Activated CD4-positive, alpha-beta T cell treated with anti-CD3 and anti-CD28 coated beads, Interleukin-2, amount 10 ng/mL, durations not matched to agents 7 days and 5 days (primary cell): ENCODE measurements around the gene YKT6. TPM values are rescaled to one million over a fixed set of nuclear protein-coding genes. Genes with fewer than 3 reads are reported as not detected.

ENCODE experiments used
- CTCF ChIA-PET: fragments of 350-600 bp; sonication (Branson Sonifier 250); formaldehyde crosslinking; loops from one replicate; lab custom pipeline; 2021; ENCODE audit warnings: antibody characterized with exemption; lab: Charles Lee
- POLR2A ChIA-PET: fragments of 350-600 bp; sonication (Branson Sonifier 250); formaldehyde crosslinking; loops from one replicate; lab custom pipeline; 2021; ENCODE audit warnings: antibody characterized with exemption; lab: Charles Lee
- DNase-seq: peaks from one replicate; pipeline ENCODE4 v3.0.0-alpha.2; 2020
- H3K27ac Mint-ChIP-seq: one replicate; pipeline ENCODE4 v1.8.0; 2021; ENCODE audit warnings: mild to moderate bottlenecking, moderate library complexity, mixed read lengths
- H3K27me3 Mint-ChIP-seq: one replicate; pipeline ENCODE4 v1.8.0; 2021; ENCODE audit warnings: mixed read lengths
- H3K36me3 Mint-ChIP-seq: one replicate; pipeline ENCODE4 v1.8.0; 2021; ENCODE audit warnings: low read depth, mixed read lengths
- H3K4me1 Mint-ChIP-seq: one replicate; pipeline ENCODE4 v1.8.0; 2021; ENCODE audit warnings: mixed read lengths
- H3K4me3 Mint-ChIP-seq: one replicate; pipeline ENCODE4 v1.8.0; 2021; ENCODE audit warnings: mild to moderate bottlenecking, moderate library complexity, mixed read lengths
- H3K9me3 Mint-ChIP-seq: one replicate; pipeline ENCODE4 v1.8.0; 2021; ENCODE audit warnings: mixed read lengths
- total RNA-seq, 2 experiments: library from RNA; stranded (reverse); gene quantifications; one replicate each; pipeline ENCODE4 v1.2.3, GENCODE V29; 2021

YKT6 gene
- total RNA-seq, 2 experiments from 2014 or later, result 62.6 to 63.3 TPM

- H3K9me3 Mint-ChIP-seq, result no peaks in the 10 kb centered on the region
- H3K4me1 Mint-ChIP-seq, result no peaks in the 10 kb centered on the region
- ChIA-PET POLR2A (no interaction called here), CTCF (interaction anchor here (1.0 kb wide), 1 partner anchor 22 kb away, joined by 4 read pairs; no protein-coding TSS in a partner anchor)
- H3K4me3 Mint-ChIP-seq, result no peak overlapping the region
- H3K36me3 Mint-ChIP-seq, result no peaks in the 10 kb centered on the region
- H3K27me3 Mint-ChIP-seq, result peaks cover 20% of the 10 kb centered on the region
- no peak overlapping the region for H3K27ac Mint-ChIP-seq
- DNase-seq, result no peak
Measured at GRCh38 chr7:44175730-44176129, 25.0 kb upstream of the YKT6 start.

GRCh38 chr7:44176486-44176885, 24.3 kb upstream of the YKT6 start:
- H3K4me3 Mint-ChIP-seq, result no peak overlapping the region
- no peak overlapping the region for H3K27ac Mint-ChIP-seq
- ChIA-PET POLR2A (no interaction called here), CTCF (interaction anchor here (1.0 kb wide), 1 partner anchor 23 kb away, joined by 4 read pairs; no protein-coding TSS in a partner anchor)
- DNase-seq, result no peak
- peaks cover 20% of the 10 kb centered on the region for H3K27me3 Mint-ChIP-seq
- H3K36me3 Mint-ChIP-seq, result no peaks in the 10 kb centered on the region
- H3K4me1 Mint-ChIP-seq, result no peaks in the 10 kb centered on the region
- no peaks in the 10 kb centered on the region for H3K9me3 Mint-ChIP-seq

GRCh38 chr7:44177570-44178131, 23.1 kb upstream of the YKT6 start:
- Mint-ChIP-seq H3K27ac (no peak overlapping the region), H3K4me1 (no peaks in the 10 kb centered on the region), H3K36me3 (no peaks in the 10 kb centered on the region), H3K4me3 (no peak overlapping the region), H3K27me3 (peaks cover 19% of the 10 kb centered on the region), H3K9me3 (peaks cover 3% of the 10 kb centered on the region)
- no peak for DNase-seq
- ChIA-PET POLR2A (no interaction called here), CTCF (no interaction called here)

- no peak for DNase-seq
- ChIA-PET POLR2A (no interaction called here), CTCF (interaction anchor here (1.2 kb wide), 1 partner anchor 9 kb away, joined by 4 read pairs; no protein-coding TSS in a partner anchor)
- Mint-ChIP-seq H3K27ac (no peak overlapping the region), H3K36me3 (no peaks in the 10 kb centered on the region), H3K4me1 (no peaks in the 10 kb centered on the region), H3K27me3 (peaks cover 5% of the 10 kb centered on the region), H3K9me3 (peaks cover 7% of the 10 kb centered on the region), H3K4me3 (no peak overlapping the region)
Measured at GRCh38 chr7:44180631-44181030, 20.1 kb upstream of the YKT6 start.

- Mint-ChIP-seq H3K27me3 (no peaks in the 10 kb centered on the region), H3K9me3 (peaks cover 7% of the 10 kb centered on the region), H3K36me3 (no peaks in the 10 kb centered on the region), H3K4me1 (no peaks in the 10 kb centered on the region), H3K4me3 (no peak overlapping the region), H3K27ac (no peak overlapping the region)
- no peak for DNase-seq
- ChIA-PET POLR2A (no interaction called here), CTCF (no interaction called here)
Measured at GRCh38 chr7:44182827-44183226, 18.0 kb upstream of the YKT6 start.

- CTCF ChIA-PET, result no interaction called here
- Mint-ChIP-seq H3K4me1 (no peaks in the 10 kb centered on the region), H3K4me3 (no peak overlapping the region), H3K27me3 (no peaks in the 10 kb centered on the region), H3K36me3 (no peaks in the 10 kb centered on the region), H3K9me3 (peaks cover 7% of the 10 kb centered on the region), H3K27ac (no peak overlapping the region)
- DNase-seq, result no peak
- POLR2A ChIA-PET, result no interaction called here
Measured at GRCh38 chr7:44183386-44183785, 17.4 kb upstream of the YKT6 start.

GRCh38 chr7:44184206-44184872, 16.4 kb upstream of the YKT6 start:
- no peaks in the 10 kb centered on the region for H3K27me3 Mint-ChIP-seq
- ChIA-PET POLR2A (no interaction called here), CTCF (interaction anchor here (1.6 kb wide), 1 partner anchor 58 kb away, joined by 3 read pairs; no protein-coding TSS in a partner anchor)
- no peak overlapping the region for H3K4me3 Mint-ChIP-seq
- no peaks in the 10 kb centered on the region for H3K4me1 Mint-ChIP-seq
- H3K27ac Mint-ChIP-seq, result no peak overlapping the region
- peaks cover 7% of the 10 kb centered on the region for H3K9me3 Mint-ChIP-seq
- H3K36me3 Mint-ChIP-seq, result no peaks in the 10 kb centered on the region
- DNase-seq, result no peak

GRCh38 chr7:44184873-44185446, 15.8 kb upstream of the YKT6 start:
- no peak overlapping the region for H3K27ac Mint-ChIP-seq
- POLR2A ChIA-PET, result no interaction called here

GRCh38 chr7:44185729-44186128, 15.0 kb upstream of the YKT6 start:
- Mint-ChIP-seq H3K36me3 (no peaks in the 10 kb centered on the region), H3K4me3 (no peak overlapping the region), H3K9me3 (peaks cover 7% of the 10 kb centered on the region), H3K27ac (no peak overlapping the region), H3K4me1 (no peaks in the 10 kb centered on the region), H3K27me3 (no peaks in the 10 kb centered on the region)
- CTCF ChIA-PET, result no interaction called here
- POLR2A ChIA-PET, result no interaction called here
- DNase-seq, result no peak

More at GRCh38 chr7:44184873-44185446, 15.8 kb upstream of the YKT6 start:
- Mint-ChIP-seq H3K4me3 (no peak overlapping the region), H3K4me1 (no peaks in the 10 kb centered on the region), H3K36me3 (no peaks in the 10 kb centered on the region), H3K9me3 (peaks cover 7% of the 10 kb centered on the region), H3K27me3 (no peaks in the 10 kb centered on the region)
- no peak for DNase-seq
- CTCF ChIA-PET, result interaction anchor here (1.6 kb wide), 1 partner anchor 57 kb away, joined by 3 read pairs; no protein-coding TSS in a partner anchor

- H3K4me3 Mint-ChIP-seq, result no peak overlapping the region
- no peak for DNase-seq
- ChIA-PET CTCF (no interaction called here), POLR2A (no interaction called here)
- peaks cover 2% of the 10 kb centered on the region for H3K27me3 Mint-ChIP-seq
- no peaks in the 10 kb centered on the region for H3K4me1 Mint-ChIP-seq
- H3K36me3 Mint-ChIP-seq, result no peaks in the 10 kb centered on the region
- no peak overlapping the region for H3K27ac Mint-ChIP-seq
- H3K9me3 Mint-ChIP-seq, result peaks cover 7% of the 10 kb centered on the region
Measured at GRCh38 chr7:44186736-44187135, 14.0 kb upstream of the YKT6 start.

- ChIA-PET POLR2A (no interaction called here), CTCF (no interaction called here)
- H3K27ac Mint-ChIP-seq, result no peak overlapping the region
- H3K36me3 Mint-ChIP-seq, result no peaks in the 10 kb centered on the region
- H3K9me3 Mint-ChIP-seq, result peaks cover 3% of the 10 kb centered on the region
- no peaks in the 10 kb centered on the region for H3K4me1 Mint-ChIP-seq
- DNase-seq, result no peak
- no peak overlapping the region for H3K4me3 Mint-ChIP-seq
- H3K27me3 Mint-ChIP-seq, result peaks cover 2% of the 10 kb centered on the region
Measured at GRCh38 chr7:44187636-44188416, 13.0 kb upstream of the YKT6 start.

GRCh38 chr7:44188480-44189225, 12.1 kb upstream of the YKT6 start:
- ChIA-PET POLR2A (no interaction called here), CTCF (interaction anchor here (0.7 to 1.7 kb wide), 2 partner anchors 14 to 537 kb away, joined by 3 read pairs; no protein-coding TSS in a partner anchor)

More at GRCh38 chr7:44188480-44189225, 12.1 kb upstream of the YKT6 start:
- Mint-ChIP-seq H3K36me3 (no peaks in the 10 kb centered on the region), H3K9me3 (no peaks in the 10 kb centered on the region), H3K4me3 (no peak overlapping the region), H3K27me3 (peaks cover 2% of the 10 kb centered on the region), H3K27ac (no peak overlapping the region), H3K4me1 (no peaks in the 10 kb centered on the region)
- DNase-seq, result no peak
